ENCODE data around the gene SERF2. TPM values are rescaled to one million over a fixed set of nuclear protein-coding genes. Genes with fewer than 3 reads are reported as not detected.

Gene SERF2
- total and polyA plus RNA-seq, 2 of the 13 experiments (the other 11 are each of a cell fraction or from before 2014, with no cell fraction given), result 811 to 1,257 TPM

- TF ChIP-seq RELA (CRISPR knock-in tag; IDR thresholded peaks at IDR 0.05) (no peak), TARDBP (CRISPR knock-in tag; IDR thresholded peaks at IDR 0.05) (peak; percentile 37; the same call in 1 of the 2 replicates), POLR2G (IDR thresholded peaks at IDR 0.05; ENCODE audit: low read depth, low read length) (peak; percentile 95), YEATS2 (CRISPR knock-in tag; IDR thresholded peaks at IDR 0.05; ENCODE audit: borderline replicate concordance) (peak; percentile 55; the same call in 1 of the 2 replicates), HOMEZ (CRISPR knock-in tag; IDR thresholded peaks at IDR 0.05; ENCODE audit: low read depth) (peak; percentile 74), TRIM24 (CRISPR knock-in tag; IDR thresholded peaks at IDR 0.05) (no peak), SIX4 (CRISPR knock-in tag; IDR thresholded peaks at IDR 0.05) (no peak; the same call in 1 of the 2 replicates), RNF2 (conservative IDR thresholded peaks at IDR 0.05; ENCODE audit: low read depth) (no peak), ZNF230 (CRISPR knock-in tag; IDR thresholded peaks at IDR 0.05) (no peak), CEBPG (CRISPR knock-in tag; IDR thresholded peaks at IDR 0.05) (no peak), ZNF772 (CRISPR knock-in tag; IDR thresholded peaks at IDR 0.05) (0 out of 2 replicates have a peak, but pooled peaks have one; percentile 28), ZNF281 (CRISPR knock-in tag; IDR thresholded peaks at IDR 0.05; ENCODE audit: borderline replicate concordance) (peak; percentile 80), ASH2L (IDR thresholded peaks at IDR 0.05; ENCODE audit: insufficient read length, low read depth, low read length) (peak; percentile 83), ZNF530 (CRISPR knock-in tag; IDR thresholded peaks at IDR 0.05; ENCODE audit: low read depth) (no peak), SNAPC4 (CRISPR knock-in tag; IDR thresholded peaks at IDR 0.05) (peak; percentile 86), ZNF264 (CRISPR knock-in tag; IDR thresholded peaks at IDR 0.05) (0 out of 2 replicates have a peak, but pooled peaks have one; percentile 41), YEATS4 (CRISPR knock-in tag; IDR thresholded peaks at IDR 0.05; ENCODE audit: borderline replicate concordance) (peak; percentile 89), ZNF761 (CRISPR knock-in tag; conservative IDR thresholded peaks at IDR 0.05) (no peak), ZNF333 (CRISPR knock-in tag; IDR thresholded peaks at IDR 0.05; ENCODE audit: borderline replicate concordance) (peak; percentile 74)
- TF ChIP-seq, protein P1, sequence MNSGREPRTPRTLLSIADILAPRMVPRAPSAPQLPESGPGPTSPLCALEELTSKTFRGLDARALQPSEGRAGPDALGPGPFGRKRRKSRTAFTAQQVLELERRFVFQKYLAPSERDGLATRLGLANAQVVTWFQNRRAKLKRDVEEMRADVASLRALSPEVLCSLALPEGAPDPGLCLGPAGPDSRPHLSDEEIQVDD (CRISPR knock-in tag; IDR thresholded peaks at IDR 0.05; ENCODE audit: borderline replicate concordance), result peak; percentile 37; the same call in 1 of the 2 replicates
These were observed at the start of gene SERF2 (continued) for GRCh38 chr15:43791993-43792760.

Measured in HepG2 (cell line).